Tibial artery (tissue), 4 donors: ENCODE data around the gene NSD2.

ENCODE experiments used
- DNase-seq, 2 donors: peaks; one replicate each; pipeline ENCODE4 v3.0.0-alpha.2; 2019
- H3K27ac ChIP-seq, 2 donors: fragments of 200-600 bp; sonication (generic) in 1 of 2; 1 replicate in 1 of 2; 2 replicates in 1 of 2; pipeline ENCODE4 v1.5.1; 2018 to 2019; ENCODE audit warnings: mild to moderate bottlenecking in 1 of 2
- H3K27me3 ChIP-seq, 2 donors: fragments of 200-600 bp; sonication (generic) in 1 of 2; one replicate each; pipeline versions ENCODE4 v1.5.1 to v1.6.0; 2016 to 2019
- H3K36me3 ChIP-seq, 3 donors: fragments of 200-600 bp; sonication (generic) in 2 of 3; one replicate each; pipeline ENCODE4 v1.5.1; 2016 to 2019; ENCODE audit warnings: mild to moderate bottlenecking in 2 of 3
- H3K4me1 ChIP-seq, 4 donors: fragments of 200-600 bp; sonication (generic) in 2 of 4; 1 replicate in 3 of 4; 2 replicates in 1 of 4; pipeline ENCODE4 v1.5.1; 2016 to 2019
- H3K4me3 ChIP-seq, 2 donors: fragments of 200-600 bp; sonication (generic) in 1 of 2; 1 replicate in 1 of 2; 2 replicates in 1 of 2; pipeline ENCODE4 v1.5.1; 2018 to 2019; ENCODE audit warnings: mild to moderate bottlenecking in 2 of 2
- H3K9me3 ChIP-seq, 3 donors: fragments of 200-600 bp; sonication (generic) in 1 of 3; one replicate each; pipeline ENCODE4 v1.5.1; 2016 to 2019
- intact Hi-C: fragments of 100-400 bp; cut with DNase I; formaldehyde crosslinking; loops from one replicate; pipeline ENCODE4 v1.15.0; 2023; ENCODE audit warnings: low total_unique reads
- TF ChIP-seq, protein P1 (sequence below), 2 experiments: fragments of 200-600 bp in 1 of 2; fragments of 450-650 bp in 1 of 2; IDR thresholded peaks; one replicate each; pipeline ENCODE4 v1.5.1; 2017 to 2019; ENCODE audit warnings: antibody characterized with exemption in 2 of 2, mild to moderate bottlenecking in 1 of 2, moderate library complexity in 1 of 2

Gene NSD2

DNA sequence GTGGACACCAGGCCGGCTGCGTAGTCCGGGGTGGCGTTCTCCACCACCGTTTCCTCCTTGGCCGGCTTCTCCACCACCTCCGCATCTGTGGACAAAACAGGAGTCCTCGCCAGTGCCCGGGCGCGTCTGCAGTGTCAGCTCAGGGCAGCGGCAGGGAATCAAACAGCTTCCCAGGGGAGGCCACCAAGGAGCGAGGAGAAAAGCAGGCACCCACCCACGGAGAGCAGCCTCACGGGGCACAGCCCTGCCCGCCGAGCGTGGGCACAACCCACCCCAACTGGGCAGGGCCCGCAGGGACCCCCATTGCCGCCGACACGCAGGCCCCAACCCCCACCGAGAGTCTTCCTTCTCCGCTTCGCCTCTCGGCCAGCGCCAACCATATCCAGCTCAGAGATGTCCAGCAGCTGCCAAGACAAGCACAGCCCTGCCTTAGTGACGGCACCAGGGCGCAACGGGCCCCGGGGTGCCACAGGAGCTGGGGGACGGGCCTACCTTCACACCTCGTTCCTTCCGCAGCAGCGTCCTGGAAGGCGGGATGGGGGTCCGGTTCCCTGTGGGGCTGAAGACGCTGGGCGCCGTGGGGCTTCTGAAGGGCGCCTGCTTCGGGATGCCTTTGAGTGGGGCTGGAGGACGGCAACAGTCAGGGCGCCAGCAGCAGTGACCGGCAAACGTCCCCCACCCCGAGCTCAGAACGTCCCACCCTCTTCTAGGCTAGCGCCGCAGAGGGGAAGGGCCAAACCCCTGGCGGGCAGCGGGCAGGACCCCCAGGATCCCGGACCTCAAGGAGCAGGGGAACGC lies 114.8 kb downstream of the NSD2 start:
- Histone ChIP-seq H3K36me3 (peaks cover 78 to 100% (median 94%) of the 10 kb centered on the region in 3 donors), H3K4me1 (peaks cover 0 to 5% (median 0%) of the 10 kb centered on the region in 4 donors), H3K9me3 (no peaks in the 10 kb centered on the region), H3K27ac (no peak overlapping the region), H3K27me3 (no peaks in the 10 kb centered on the region), H3K4me3 (no peak overlapping the region)
- DNase-seq = no peak
- intact Hi-C loops = no loop called here
- TF ChIP-seq, protein P1, sequence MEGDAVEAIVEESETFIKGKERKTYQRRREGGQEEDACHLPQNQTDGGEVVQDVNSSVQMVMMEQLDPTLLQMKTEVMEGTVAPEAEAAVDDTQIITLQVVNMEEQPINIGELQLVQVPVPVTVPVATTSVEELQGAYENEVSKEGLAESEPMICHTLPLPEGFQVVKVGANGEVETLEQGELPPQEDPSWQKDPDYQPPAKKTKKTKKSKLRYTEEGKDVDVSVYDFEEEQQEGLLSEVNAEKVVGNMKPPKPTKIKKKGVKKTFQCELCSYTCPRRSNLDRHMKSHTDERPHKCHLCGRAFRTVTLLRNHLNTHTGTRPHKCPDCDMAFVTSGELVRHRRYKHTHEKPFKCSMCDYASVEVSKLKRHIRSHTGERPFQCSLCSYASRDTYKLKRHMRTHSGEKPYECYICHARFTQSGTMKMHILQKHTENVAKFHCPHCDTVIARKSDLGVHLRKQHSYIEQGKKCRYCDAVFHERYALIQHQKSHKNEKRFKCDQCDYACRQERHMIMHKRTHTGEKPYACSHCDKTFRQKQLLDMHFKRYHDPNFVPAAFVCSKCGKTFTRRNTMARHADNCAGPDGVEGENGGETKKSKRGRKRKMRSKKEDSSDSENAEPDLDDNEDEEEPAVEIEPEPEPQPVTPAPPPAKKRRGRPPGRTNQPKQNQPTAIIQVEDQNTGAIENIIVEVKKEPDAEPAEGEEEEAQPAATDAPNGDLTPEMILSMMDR (IDR thresholded peaks at IDR 0.05) = no peak

GRCh38 chr4:1986578-1987210 lies 115.5 kb downstream of the NSD2 start:
- no peak for DNase-seq
- H3K27me3 ChIP-seq = no peaks in the 10 kb centered on the region
- TF ChIP-seq, protein P1 (IDR thresholded peaks at IDR 0.05) = no peak
- H3K4me3 ChIP-seq = no peak overlapping the region
- peaks cover 80 to 98% (median 87%) of the 10 kb centered on the region in 3 donors for H3K36me3 ChIP-seq
- H3K4me1 ChIP-seq = peaks cover 0 to 7% (median 0%) of the 10 kb centered on the region in 4 donors
- intact Hi-C loops = no loop called here
- no peak overlapping the region for H3K27ac ChIP-seq
- no peaks in the 10 kb centered on the region for H3K9me3 ChIP-seq

DNA sequence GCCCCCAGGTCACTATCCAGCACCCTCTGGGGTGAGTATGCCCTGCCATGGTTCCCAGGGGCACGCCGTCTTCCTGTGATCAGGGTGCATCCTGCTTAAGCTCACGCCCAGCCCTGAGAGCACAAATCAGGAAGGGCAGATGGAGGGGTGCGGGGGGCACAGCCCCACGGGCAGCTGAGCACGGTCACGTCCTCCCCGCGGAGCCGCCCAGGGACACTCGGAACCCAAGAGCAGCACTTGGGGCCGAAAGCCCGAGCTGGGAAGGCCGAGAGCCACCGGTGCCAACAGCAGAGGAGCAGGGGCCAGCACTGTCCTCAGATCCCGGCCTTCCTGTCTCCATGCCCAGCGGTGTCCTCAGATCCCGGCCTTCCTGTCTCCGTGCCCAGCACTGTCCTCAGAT lies 116.1 kb downstream of the NSD2 start:
- Histone ChIP-seq H3K36me3 (peaks cover 80 to 92% (median 82%) of the 10 kb centered on the region in 3 donors), H3K4me3 (no peak overlapping the region), H3K27me3 (no peaks in the 10 kb centered on the region), H3K27ac (no peak overlapping the region), H3K9me3 (no peaks in the 10 kb centered on the region), H3K4me1 (peaks cover 0 to 13% (median 0%) of the 10 kb centered on the region in 4 donors)
- no peak for DNase-seq
- TF ChIP-seq, protein P1 (IDR thresholded peaks at IDR 0.05) = no peak
- intact Hi-C loops = no loop called here

DNA sequence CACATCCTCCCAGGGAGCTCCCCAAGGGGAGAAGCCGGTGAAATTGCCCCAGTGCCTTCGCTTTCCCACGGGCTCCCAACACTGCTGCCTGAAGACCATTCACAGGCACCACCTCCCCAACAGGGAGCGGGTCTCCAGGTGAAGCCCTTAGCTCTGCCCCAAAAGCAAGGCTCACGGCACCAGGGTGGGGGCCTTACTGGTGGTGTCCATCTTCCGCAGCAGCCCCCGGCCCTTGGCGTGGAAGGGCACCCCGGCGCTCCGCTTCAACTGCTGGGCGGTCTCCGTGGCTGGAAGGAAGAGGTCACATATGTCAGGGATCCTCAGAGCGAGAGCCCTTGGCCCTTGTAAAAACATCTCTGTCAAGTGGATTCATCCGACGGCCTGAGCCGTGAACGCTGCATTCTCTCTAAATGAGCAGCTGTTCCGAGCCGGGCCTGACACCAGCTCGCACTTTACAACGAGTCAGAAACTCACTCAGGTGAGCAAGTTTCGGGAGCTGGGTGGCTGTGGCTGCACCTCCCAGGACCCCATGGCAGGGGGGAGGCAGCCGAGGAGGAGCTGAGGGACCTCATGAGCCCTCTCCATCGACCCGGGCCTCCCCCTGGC lies 116.6 kb downstream of the NSD2 start:
- H3K27ac ChIP-seq = no peak overlapping the region
- TF ChIP-seq, protein P1 (IDR thresholded peaks at IDR 0.05) = no peak
- intact Hi-C loops = no loop called here
- no peaks in the 10 kb centered on the region for H3K9me3 ChIP-seq
- no peak for DNase-seq
- peaks cover 75 to 87% (median 77%) of the 10 kb centered on the region in 3 donors for H3K36me3 ChIP-seq
- no peak overlapping the region for H3K4me3 ChIP-seq
- no peaks in the 10 kb centered on the region for H3K27me3 ChIP-seq
- H3K4me1 ChIP-seq = peaks cover 0 to 19% (median 0%) of the 10 kb centered on the region in 4 donors

DNA sequence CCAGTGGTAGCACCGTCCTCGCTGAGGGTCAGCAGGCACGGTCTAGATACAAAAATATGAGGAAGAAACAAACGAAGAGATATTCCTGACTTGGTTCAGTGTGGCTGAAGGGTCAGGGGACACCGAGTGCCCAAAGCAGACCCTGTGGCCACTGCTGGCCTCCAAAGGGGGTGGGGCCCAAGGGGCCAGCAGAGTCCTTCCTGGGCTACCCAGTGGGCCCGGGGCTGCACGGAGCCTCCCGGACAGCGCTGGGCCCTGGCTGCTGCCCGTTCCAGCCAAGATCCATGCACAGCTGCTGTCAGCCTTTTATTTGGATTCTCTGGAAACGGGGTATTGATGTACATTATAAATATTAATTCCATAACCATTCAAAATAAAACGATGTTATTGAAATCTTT lies 117.1 kb downstream of the NSD2 start:
- Histone ChIP-seq H3K4me1 (peaks cover 0 to 23% (median 0%) of the 10 kb centered on the region in 4 donors), H3K4me3 (no peak overlapping the region), H3K36me3 (peaks cover 70 to 82% (median 72%) of the 10 kb centered on the region in 3 donors), H3K27me3 (no peaks in the 10 kb centered on the region), H3K27ac (no peak overlapping the region), H3K9me3 (no peaks in the 10 kb centered on the region)
- TF ChIP-seq, protein P1 (IDR thresholded peaks at IDR 0.05) = no peak
- DNase-seq = no peak
- intact Hi-C loops = no loop called here
